B cell (primary cell): ENCODE measurements around the gene RPS19. TPM values are rescaled to one million over a fixed set of nuclear protein-coding genes. Genes with fewer than 3 reads are reported as not detected.

Source experiments
- ATAC-seq: fragments of 200-7000 bp; cut with Tn5 transposase; one replicate; pipeline ENCODE4 v1.10.0; 2021; ENCODE audit warnings: low read depth, mild to moderate bottlenecking, moderate number of reproducible peaks, moderate library complexity
- CTCF ChIA-PET: fragments of 350-600 bp; sonication (Branson Sonifier 250); formaldehyde crosslinking; loops from one replicate; lab custom pipeline; 2021; ENCODE audit warnings: antibody characterized with exemption, inconsistent platforms; lab: Charles Lee
- POLR2A ChIA-PET: fragments of 350-600 bp; sonication (Branson Sonifier 250); formaldehyde crosslinking; loops from one replicate; lab custom pipeline; 2021; ENCODE audit warnings: antibody characterized with exemption; lab: Charles Lee
- DNase-seq: peaks from one replicate; pipeline ENCODE4 v3.0.0; 2013
- H2AFZ ChIP-seq: 2 replicates; pipeline ENCODE4 v1.6.1; 2012; ENCODE audit warnings: mild to moderate bottlenecking, low read depth, low read length; ENCODE audit not compliant: insufficient read depth, poor library complexity, severe bottlenecking
- H3K27ac ChIP-seq, 2 donors: 1 replicate in 1 of 2; 2 replicates in 1 of 2; pipeline ENCODE4 v1.5.1; 2012 to 2013; ENCODE audit warnings: low read length in 2 of 2, mild to moderate bottlenecking in 2 of 2, moderate library complexity in 1 of 2
- H3K27me3 ChIP-seq, 4 experiments: fragments of 200-600 bp in 1 of 4; sonication (generic) in 1 of 4; replicated peaks in 1 of 4; 1 replicate in 2 of 4; 2 replicates in 2 of 4; pipeline versions ENCODE4 v1.6.1 to v1.7.0; 2013 to 2016; ENCODE audit warnings: low read length in 3 of 4, mild to moderate bottlenecking in 2 of 4, mixed read lengths in 1 of 4, moderate library complexity in 1 of 4; ENCODE audit not compliant: insufficient read depth in 4 of 4, control insufficient read depth in 3 of 4; ENCODE audit errors: control extremely low read depth in 1 of 4
- H3K36me3 ChIP-seq, 2 experiments: replicated peaks in 1 of 2; 1 replicate in 1 of 2; 2 replicates in 1 of 2; pipeline versions ENCODE4 v1.6.1 to v1.7.1; 2013; ENCODE audit warnings: low read length in 1 of 2; ENCODE audit not compliant: insufficient read depth in 2 of 2, control insufficient read depth in 1 of 2; ENCODE audit errors: control extremely low read depth in 1 of 2, extremely low read depth in 1 of 2
- H3K4me1 ChIP-seq, 2 donors: fragments of 200-600 bp in 1 of 2; sonication (generic) in 1 of 2; 1 replicate in 1 of 2; 2 replicates in 1 of 2; pipeline versions ENCODE4 v1.5.1 to v1.6.1; 2013 to 2017; ENCODE audit warnings: low read length in 2 of 2; ENCODE audit not compliant: control insufficient read depth in 2 of 2, insufficient read depth in 2 of 2
- H3K4me2 ChIP-seq: replicated peaks from 2 replicates; pipeline ENCODE3; 2012; ENCODE audit warnings: mild to moderate bottlenecking, low read depth, low read length; ENCODE audit not compliant: poor library complexity, severe bottlenecking
- H3K4me3 ChIP-seq, 5 experiments: fragments of 200-600 bp in 1 of 5; sonication (generic) in 1 of 5; 1 replicate in 3 of 5; 2 replicates in 2 of 5; pipeline versions ENCODE4 v1.5.1 to v1.7.0; 2011 to 2016; ENCODE audit warnings: low read length in 4 of 5, mild to moderate bottlenecking in 4 of 5, low read depth in 2 of 5, control low read depth in 1 of 5, moderate library complexity in 1 of 5; ENCODE audit not compliant: insufficient read depth in 1 of 5; ENCODE audit errors: control extremely low read depth in 1 of 5, extremely low read depth in 1 of 5
- H3K79me2 ChIP-seq: fragments of 200-600 bp; sonication (generic); one replicate; pipeline ENCODE4 v1.6.0; 2016; ENCODE audit warnings: low read length; ENCODE audit not compliant: control insufficient read depth, insufficient read depth
- H3K9ac ChIP-seq: fragments of 200-600 bp; sonication (generic); 2 replicates; pipeline ENCODE4 v1.6.1; 2017; ENCODE audit warnings: mild to moderate bottlenecking, low read length, moderate library complexity
- H3K9me3 ChIP-seq, 3 donors: one replicate each; pipeline versions ENCODE4 v1.6.1 to v1.7.1; 2013; ENCODE audit warnings: low read length in 2 of 3; ENCODE audit not compliant: control insufficient read depth in 2 of 3, insufficient read depth in 1 of 3; ENCODE audit errors: control extremely low read depth in 1 of 3
- H4K20me1 ChIP-seq: 2 replicates; pipeline ENCODE4 v1.6.0; 2012; ENCODE audit warnings: mild to moderate bottlenecking, low read length; ENCODE audit not compliant: insufficient read depth, control insufficient read depth, poor library complexity, severe bottlenecking
- H3K27ac Mint-ChIP-seq: one replicate; pipeline ENCODE4 v1.8.0; 2021; ENCODE audit warnings: mixed read lengths
- H3K27me3 Mint-ChIP-seq: one replicate; pipeline ENCODE4 v1.8.0; 2021; ENCODE audit warnings: mixed read lengths
- H3K4me1 Mint-ChIP-seq: one replicate; pipeline ENCODE4 v1.8.0; 2021; ENCODE audit warnings: mixed read lengths
- H3K4me3 Mint-ChIP-seq: one replicate; pipeline ENCODE4 v1.8.0; 2021; ENCODE audit warnings: mixed read lengths
- H3K9me3 Mint-ChIP-seq: one replicate; pipeline ENCODE4 v1.8.0; 2022; ENCODE audit warnings: mixed read lengths; ENCODE audit not compliant: insufficient read depth
- CTCF ChIP-seq: fragments of 200-600 bp; IDR thresholded peaks from one replicate; pipeline ENCODE4 v1.8.0; 2022; ENCODE audit warnings: antibody characterized with exemption, mild to moderate bottlenecking
- EZH2 ChIP-seq: IDR thresholded peaks from 2 replicates; pipeline ENCODE4 v1.6.1; 2012; ENCODE audit warnings: borderline replicate concordance, low read depth, mild to moderate bottlenecking, moderate library complexity, low read length; ENCODE audit not compliant: insufficient read depth, poor library complexity, severe bottlenecking
- WGBS: methylation state at CpG from one replicate; pipeline ENCODE4 v1.1.5; 2013; ENCODE audit warnings: missing lambda C conversion rate; ENCODE audit not compliant: insufficient coverage; 5-methylcytosine and 5-hydroxymethylcytosine counted together
- intact Hi-C: fragments of 100-400 bp; cut with micrococcal nuclease; formaldehyde crosslinking; loops from one replicate; pipeline ENCODE4 v1.10.0; 2022
- polyA plus RNA-seq: library from polyadenylated mRNA; depleted of rRNA; stranded (reverse); fragments of >200 nt; gene quantifications from 2 replicates; pipeline ENCODE4 v1.2.3, GENCODE V29; 2012
- total RNA-seq, 2 donors: library from RNA; stranded (reverse); fragments of 120-200 nt in 1 of 2; gene quantifications; 1 replicate in 1 of 2; 2 replicates in 1 of 2; pipeline versions ENCODE4 v1.2.3 to v1.2.4, GENCODE V29; 2013 to 2022

RPS19 gene
- total and polyA plus RNA-seq, 2 donors (not counting 1 experiment from before 2014, with no cell fraction given) = 3,322 to 9,144 TPM

DNA sequence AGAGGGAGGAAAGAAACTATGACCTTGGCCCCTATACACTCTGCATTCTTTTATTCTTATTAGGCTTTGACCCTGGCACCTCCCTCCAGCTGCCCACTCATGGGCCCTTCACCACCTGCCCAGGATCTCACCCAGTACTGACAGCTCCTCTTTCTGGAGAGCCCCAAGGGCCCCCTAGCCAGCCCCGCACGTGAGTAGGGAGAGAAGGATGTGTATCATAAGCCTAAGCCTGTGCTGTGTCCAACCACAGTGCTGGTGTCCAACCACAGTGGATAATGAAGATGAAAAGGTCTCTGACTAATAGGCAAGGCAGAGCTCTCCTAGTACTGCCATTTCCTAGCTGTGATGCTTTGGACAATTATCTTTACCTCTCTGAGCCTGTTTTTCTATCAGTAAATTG is 11.0 kb upstream of the RPS19 start:
- no peak overlapping the region for H3K27ac Mint-ChIP-seq
- peaks cover 0 to 8% (median 0%) of the 10 kb centered on the region in 3 donors for H3K9me3 ChIP-seq
- ChIA-PET CTCF (interaction anchor here (0.9 to 1.5 kb wide), 3 partner anchors 10 to 56 kb away, joined by 3 to 5 read pairs (median 4); partner anchors contain the start of gene RPS19), POLR2A (interaction anchor here (0.6 kb wide), 1 partner anchor 164 kb away, joined by 3 read pairs; no protein-coding TSS in a partner anchor)
- DNase-seq (no peak), ATAC-seq (no peak)
- WGBS = no CpG with 5 or more reads among the region's 2 CpGs
- peaks cover 8% of the 10 kb centered on the region for H3K27me3 Mint-ChIP-seq
- no peaks in the 10 kb centered on the region for H3K4me1 ChIP-seq
- H3K79me2 ChIP-seq = no peaks in the 10 kb centered on the region
- intact Hi-C loops = no loop called here
- H3K4me1 Mint-ChIP-seq = no peaks in the 10 kb centered on the region
- no peaks in the 10 kb centered on the region for H3K9me3 Mint-ChIP-seq
- no peaks in the 10 kb centered on the region for H4K20me1 ChIP-seq
- TF ChIP-seq EZH2 = no peak
- H3K36me3 ChIP-seq = no peaks in the 10 kb centered on the region
- no peak overlapping the region for H3K4me3 Mint-ChIP-seq
- H3K27ac ChIP-seq = no peak overlapping the region
- no peak overlapping the region for H3K4me2 ChIP-seq
- no peaks in the 10 kb centered on the region for H3K27me3 ChIP-seq
- H3K4me3 ChIP-seq = no peak overlapping the region
- no peak overlapping the region for H3K9ac ChIP-seq
- H2AFZ ChIP-seq = no peak overlapping the region

- Mint-ChIP-seq H3K27me3 (peaks cover 8% of the 10 kb centered on the region), H3K4me1 (no peaks in the 10 kb centered on the region), H3K27ac (no peak overlapping the region), H3K4me3 (no peak overlapping the region), H3K9me3 (no peaks in the 10 kb centered on the region)
- TF ChIP-seq EZH2 (no peak), CTCF (no peak)
- ChIA-PET POLR2A (no interaction called here), CTCF (interaction anchor here (1.2 kb wide), 1 partner anchor 9 kb away, joined by 3 read pairs; no protein-coding TSS in a partner anchor)
- WGBS = 89% methylated on average over 1 of the region's 5 CpGs
- no peaks in the 10 kb centered on the region for H3K36me3 ChIP-seq
- no peaks in the 10 kb centered on the region for H3K4me1 ChIP-seq
- no peak overlapping the region for H3K9ac ChIP-seq
- H2AFZ ChIP-seq = no peak overlapping the region
- H3K9me3 ChIP-seq = no peaks in the 10 kb centered on the region
- intact Hi-C loops = no loop called here
- DNase-seq = no peak
- ATAC-seq = no peak
- H3K4me2 ChIP-seq = no peak overlapping the region
- H3K4me3 ChIP-seq = no peak overlapping the region
- no peak overlapping the region for H3K27ac ChIP-seq
- no peaks in the 10 kb centered on the region for H3K27me3 ChIP-seq
- H3K79me2 ChIP-seq = no peaks in the 10 kb centered on the region
- no peaks in the 10 kb centered on the region for H4K20me1 ChIP-seq
Observed at GRCh38 chr19:41850381-41850780, 9.7 kb upstream of the RPS19 start.
